Natural killer cell (primary cell): ENCODE results near the gene STYX. TPM values are rescaled to one million over a fixed set of nuclear protein-coding genes. Genes with fewer than 3 reads are reported as not detected.

Source experiments
- ATAC-seq, 3 donors: fragments of 150-1000 bp in 2 of 3; fragments of 200-7000 bp in 1 of 3; cut with Tn5 transposase; 1 replicate in 1 of 3; 2 replicates in 2 of 3; pipeline ENCODE4 v1.10.0; 2021; ENCODE audit warnings: mild to moderate bottlenecking in 2 of 3, moderate library complexity in 2 of 3
- DNase-seq, 2 donors: peaks; one replicate each; pipeline versions ENCODE4 v3.0.0 to v3.0.0-alpha.2; 2013 to 2021; ENCODE audit warnings: mixed read lengths in 1 of 2
- H3K27ac ChIP-seq: one replicate; pipeline ENCODE4 v1.5.1; 2013; ENCODE audit warnings: mild to moderate bottlenecking, low read length
- H3K27me3 ChIP-seq: one replicate; pipeline ENCODE4 v1.6.1; 2013; ENCODE audit warnings: low read length; ENCODE audit not compliant: control insufficient read depth, insufficient read depth
- H3K36me3 ChIP-seq: one replicate; pipeline ENCODE4 v1.6.1; 2013; ENCODE audit warnings: low read length; ENCODE audit not compliant: control insufficient read depth, insufficient read depth
- H3K4me1 ChIP-seq: one replicate; pipeline ENCODE4 v1.6.1; 2013; ENCODE audit warnings: low read length; ENCODE audit not compliant: control insufficient read depth, insufficient read depth
- H3K4me3 ChIP-seq: one replicate; pipeline ENCODE4 v1.5.1; 2013; ENCODE audit warnings: low read length
- H3K9me3 ChIP-seq: one replicate; pipeline ENCODE4 v1.6.1; 2013; ENCODE audit warnings: low read length; ENCODE audit not compliant: control insufficient read depth, insufficient read depth
- H3K27ac Mint-ChIP-seq, 2 donors: one replicate each; pipeline ENCODE4 v1.8.0; 2022; ENCODE audit warnings: mild to moderate bottlenecking in 2 of 2, mixed read lengths in 2 of 2, moderate library complexity in 1 of 2
- H3K27me3 Mint-ChIP-seq, 2 donors: one replicate each; pipeline ENCODE4 v1.8.0; 2022; ENCODE audit warnings: low read depth in 2 of 2, mixed read lengths in 2 of 2
- H3K36me3 Mint-ChIP-seq: one replicate; pipeline ENCODE4 v1.8.0; 2022; ENCODE audit warnings: mixed read lengths
- H3K4me1 Mint-ChIP-seq, 2 donors: one replicate each; pipeline ENCODE4 v1.8.0; 2022; ENCODE audit warnings: mixed read lengths in 2 of 2
- H3K4me3 Mint-ChIP-seq: one replicate; pipeline ENCODE4 v1.8.0; 2022; ENCODE audit warnings: mild to moderate bottlenecking, moderate library complexity, mixed read lengths
- H3K9me3 Mint-ChIP-seq, 2 donors: one replicate each; pipeline ENCODE4 v1.8.0; 2022; ENCODE audit warnings: mixed read lengths in 2 of 2
- WGBS: methylation state at CpG from one replicate; pipeline ENCODE4 v1.1.7; 2013; ENCODE audit warnings: missing lambda C conversion rate; ENCODE audit not compliant: insufficient coverage; 5-methylcytosine and 5-hydroxymethylcytosine counted together
- intact Hi-C: fragments of 100-400 bp; cut with micrococcal nuclease; formaldehyde crosslinking; loops from one replicate; pipeline ENCODE4 v1.14.2; 2022
- total RNA-seq, 4 donors: library from RNA; stranded (reverse); fragments of 120-200 nt in 1 of 4; gene quantifications; one replicate each; pipeline versions ENCODE4 v1.2.3 to v1.2.4, GENCODE V29; 2013 to 2022
- TF ChIP-seq, protein P1 (sequence below): fragments of 200-600 bp; IDR thresholded peaks from one replicate; pipeline ENCODE4 v1.8.0; 2022; ENCODE audit warnings: antibody characterized with exemption

The STYX gene
- total RNA-seq, 3 donors from 2014 or later (not counting 1 experiment from before 2014, with no cell fraction given), result 13.3 to 22.9 (median 18.3) TPM

DNA sequence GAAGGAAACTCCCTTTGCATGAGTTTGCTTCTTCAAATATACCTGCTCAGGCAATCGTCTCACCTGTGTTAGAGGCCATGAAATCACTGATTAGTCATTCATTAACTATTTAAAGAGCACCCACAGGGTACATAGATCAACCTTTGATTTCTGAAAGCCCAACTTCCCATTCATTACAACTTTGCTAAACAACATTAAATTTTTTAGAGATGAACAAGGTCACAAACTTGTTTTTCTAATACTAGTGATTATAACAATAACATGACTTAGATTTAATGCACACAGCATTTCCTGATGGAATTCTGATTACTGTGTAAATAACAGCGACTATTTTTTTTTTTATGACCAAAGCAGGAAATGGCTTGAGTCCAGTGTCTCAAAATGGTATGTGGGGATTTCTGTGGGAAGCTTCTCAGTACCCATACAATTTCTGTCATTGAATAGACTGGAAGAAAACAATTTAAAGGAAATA, 29.2 kb upstream of the STYX start:
- no peaks in the 10 kb centered on the region for H3K4me1 Mint-ChIP-seq
- peaks cover 0 to 4% of the 10 kb centered on the region in 2 donors for H3K27me3 Mint-ChIP-seq
- intact Hi-C loops, result no loop called here
- H3K9me3 ChIP-seq, result no peaks in the 10 kb centered on the region
- no peak overlapping the region for H3K4me3 Mint-ChIP-seq
- no peaks in the 10 kb centered on the region for H3K9me3 Mint-ChIP-seq
- H3K27ac ChIP-seq, result no peak overlapping the region
- peaks cover 4% of the 10 kb centered on the region for H3K4me1 ChIP-seq
- WGBS, result 43% methylated on average over 2 of the region's 2 CpGs
- TF ChIP-seq, protein P1, sequence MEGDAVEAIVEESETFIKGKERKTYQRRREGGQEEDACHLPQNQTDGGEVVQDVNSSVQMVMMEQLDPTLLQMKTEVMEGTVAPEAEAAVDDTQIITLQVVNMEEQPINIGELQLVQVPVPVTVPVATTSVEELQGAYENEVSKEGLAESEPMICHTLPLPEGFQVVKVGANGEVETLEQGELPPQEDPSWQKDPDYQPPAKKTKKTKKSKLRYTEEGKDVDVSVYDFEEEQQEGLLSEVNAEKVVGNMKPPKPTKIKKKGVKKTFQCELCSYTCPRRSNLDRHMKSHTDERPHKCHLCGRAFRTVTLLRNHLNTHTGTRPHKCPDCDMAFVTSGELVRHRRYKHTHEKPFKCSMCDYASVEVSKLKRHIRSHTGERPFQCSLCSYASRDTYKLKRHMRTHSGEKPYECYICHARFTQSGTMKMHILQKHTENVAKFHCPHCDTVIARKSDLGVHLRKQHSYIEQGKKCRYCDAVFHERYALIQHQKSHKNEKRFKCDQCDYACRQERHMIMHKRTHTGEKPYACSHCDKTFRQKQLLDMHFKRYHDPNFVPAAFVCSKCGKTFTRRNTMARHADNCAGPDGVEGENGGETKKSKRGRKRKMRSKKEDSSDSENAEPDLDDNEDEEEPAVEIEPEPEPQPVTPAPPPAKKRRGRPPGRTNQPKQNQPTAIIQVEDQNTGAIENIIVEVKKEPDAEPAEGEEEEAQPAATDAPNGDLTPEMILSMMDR, result no peak
- H3K4me3 ChIP-seq, result no peak overlapping the region
- H3K36me3 ChIP-seq, result no peaks in the 10 kb centered on the region
- DNase-seq (no peak), ATAC-seq (no peak)
- H3K27ac Mint-ChIP-seq, result no peak overlapping the region
- no peaks in the 10 kb centered on the region for H3K27me3 ChIP-seq
- H3K36me3 Mint-ChIP-seq, result no peaks in the 10 kb centered on the region

DNA sequence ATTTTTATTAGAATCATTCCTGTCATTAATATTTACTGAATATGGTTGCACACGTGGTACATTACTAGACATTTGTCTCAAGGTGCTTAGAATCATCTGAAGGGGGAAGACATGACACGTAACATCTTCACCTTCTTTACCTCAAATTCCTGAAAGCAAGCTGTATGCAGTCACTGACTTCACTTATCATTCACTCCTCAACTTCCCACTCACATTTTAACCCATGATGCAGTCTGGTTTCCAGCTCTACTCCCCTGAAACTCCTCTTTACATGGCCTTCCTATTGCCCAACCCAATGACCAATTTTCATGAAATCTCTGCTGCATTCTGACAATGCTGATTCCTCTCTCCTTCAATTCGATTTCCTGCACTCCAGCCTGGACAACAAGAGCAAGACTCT, 28.7 kb upstream of the STYX start:
- Mint-ChIP-seq H3K4me1 (peaks cover under 1% of the 10 kb centered on the region in 2 donors), H3K4me3 (no peak overlapping the region), H3K27me3 (peaks cover 0 to 4% of the 10 kb centered on the region in 2 donors), H3K9me3 (no peaks in the 10 kb centered on the region), H3K36me3 (no peaks in the 10 kb centered on the region), H3K27ac (no peak overlapping the region)
- ATAC-seq (no peak), DNase-seq (no peak)
- Histone ChIP-seq H3K4me3 (no peak overlapping the region), H3K9me3 (no peaks in the 10 kb centered on the region), H3K4me1 (peaks cover 6% of the 10 kb centered on the region), H3K27me3 (no peaks in the 10 kb centered on the region), H3K36me3 (no peaks in the 10 kb centered on the region), H3K27ac (no peak overlapping the region)
- TF ChIP-seq, protein P1, result no peak
- intact Hi-C loops, result no loop called here
- 89% methylated on average over 2 of the region's 3 CpGs for WGBS

DNA sequence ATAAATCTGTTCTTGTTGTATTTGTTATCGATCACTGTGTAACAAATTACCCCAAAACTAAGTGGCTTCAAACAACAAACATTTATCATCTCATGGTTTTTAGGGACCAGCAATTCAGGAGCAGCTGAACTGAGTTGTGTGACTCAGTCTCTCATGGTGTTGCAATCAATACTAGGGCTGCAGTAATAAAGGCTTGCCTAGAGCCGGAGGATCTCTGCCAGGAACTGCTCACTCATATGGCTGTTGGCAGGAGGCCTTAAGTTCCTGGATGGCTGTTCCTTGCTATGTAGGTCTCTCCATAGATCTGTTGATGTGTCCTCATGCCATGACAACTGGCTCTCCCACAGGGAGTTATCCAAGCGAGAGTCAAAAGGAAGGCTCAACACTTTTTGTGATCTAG, 26.7 kb upstream of the STYX start:
- Mint-ChIP-seq H3K4me1 (peaks cover 21% of the 10 kb centered on the region in 2 donors), H3K27me3 (peaks cover 0 to 4% of the 10 kb centered on the region in 2 donors), H3K27ac (no peak overlapping the region), H3K36me3 (no peaks in the 10 kb centered on the region), H3K9me3 (no peaks in the 10 kb centered on the region), H3K4me3 (no peak overlapping the region)
- intact Hi-C loops, result no loop called here
- Histone ChIP-seq H3K36me3 (no peaks in the 10 kb centered on the region), H3K9me3 (no peaks in the 10 kb centered on the region), H3K27me3 (no peaks in the 10 kb centered on the region), H3K4me1 (peaks cover 10% of the 10 kb centered on the region), H3K27ac (no peak overlapping the region), H3K4me3 (no peak overlapping the region)
- ATAC-seq (no peak), DNase-seq (no peak)
- TF ChIP-seq, protein P1, result no peak
- 96% methylated on average over 3 of the region's 3 CpGs for WGBS

DNA sequence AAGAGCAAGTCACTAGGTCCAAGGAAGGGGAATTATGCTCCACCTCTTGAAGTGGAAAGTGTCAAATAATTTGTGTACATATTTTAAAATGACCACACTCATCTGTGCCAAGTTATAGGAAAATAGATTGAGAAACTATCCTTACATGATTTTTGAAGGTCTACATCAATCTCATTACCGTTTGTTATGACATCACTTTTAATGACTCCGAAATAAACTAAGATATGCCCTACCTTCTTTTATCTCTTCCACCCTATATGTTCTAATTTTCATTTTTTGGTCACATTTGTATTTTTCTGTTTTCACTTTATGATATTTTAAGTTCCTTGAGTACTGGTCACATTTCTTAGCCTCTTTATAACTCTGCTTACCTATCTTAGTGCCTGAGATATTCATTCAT, 26.3 kb upstream of the STYX start:
- H3K4me3 Mint-ChIP-seq, result no peak overlapping the region
- no peak for DNase-seq
- intact Hi-C loops, result no loop called here
- Histone ChIP-seq H3K4me3 (no peak overlapping the region), H3K9me3 (no peaks in the 10 kb centered on the region), H3K36me3 (peaks cover under 1% of the 10 kb centered on the region), H3K4me1 (peaks cover 10% of the 10 kb centered on the region), H3K27me3 (no peaks in the 10 kb centered on the region), H3K27ac (no peak overlapping the region)
- TF ChIP-seq, protein P1, result no peak
- no CpG with 5 or more reads among the region's 2 CpGs for WGBS
- peaks cover 23 to 25% of the 10 kb centered on the region in 2 donors for H3K4me1 Mint-ChIP-seq
- H3K9me3 Mint-ChIP-seq, result no peaks in the 10 kb centered on the region
- H3K27ac Mint-ChIP-seq, result no peak overlapping the region
- no peak for ATAC-seq
- no peaks in the 10 kb centered on the region for H3K36me3 Mint-ChIP-seq
- peaks cover 0 to 4% of the 10 kb centered on the region in 2 donors for H3K27me3 Mint-ChIP-seq
